ENCODE data around the gene TTL. TPM values are rescaled to one million over a fixed set of nuclear protein-coding genes. Genes with fewer than 3 reads are reported as not detected.

The TTL gene
- total and polyA plus RNA-seq, 2 of the 13 experiments (the other 11 are each of a cell fraction or from before 2014, with no cell fraction given) = 19.0 to 59.8 TPM

- TF ChIP-seq MEIS1 (CRISPR knock-in tag; IDR thresholded peaks at IDR 0.05; ENCODE audit: borderline replicate concordance) = peak; percentile 9; the same call in 1 of the 2 replicates
- TF ChIP-seq BHLHE40 (IDR thresholded peaks at IDR 0.05; ENCODE audit: low read length) = peak; percentile 89
- TF ChIP-seq, protein P1, sequence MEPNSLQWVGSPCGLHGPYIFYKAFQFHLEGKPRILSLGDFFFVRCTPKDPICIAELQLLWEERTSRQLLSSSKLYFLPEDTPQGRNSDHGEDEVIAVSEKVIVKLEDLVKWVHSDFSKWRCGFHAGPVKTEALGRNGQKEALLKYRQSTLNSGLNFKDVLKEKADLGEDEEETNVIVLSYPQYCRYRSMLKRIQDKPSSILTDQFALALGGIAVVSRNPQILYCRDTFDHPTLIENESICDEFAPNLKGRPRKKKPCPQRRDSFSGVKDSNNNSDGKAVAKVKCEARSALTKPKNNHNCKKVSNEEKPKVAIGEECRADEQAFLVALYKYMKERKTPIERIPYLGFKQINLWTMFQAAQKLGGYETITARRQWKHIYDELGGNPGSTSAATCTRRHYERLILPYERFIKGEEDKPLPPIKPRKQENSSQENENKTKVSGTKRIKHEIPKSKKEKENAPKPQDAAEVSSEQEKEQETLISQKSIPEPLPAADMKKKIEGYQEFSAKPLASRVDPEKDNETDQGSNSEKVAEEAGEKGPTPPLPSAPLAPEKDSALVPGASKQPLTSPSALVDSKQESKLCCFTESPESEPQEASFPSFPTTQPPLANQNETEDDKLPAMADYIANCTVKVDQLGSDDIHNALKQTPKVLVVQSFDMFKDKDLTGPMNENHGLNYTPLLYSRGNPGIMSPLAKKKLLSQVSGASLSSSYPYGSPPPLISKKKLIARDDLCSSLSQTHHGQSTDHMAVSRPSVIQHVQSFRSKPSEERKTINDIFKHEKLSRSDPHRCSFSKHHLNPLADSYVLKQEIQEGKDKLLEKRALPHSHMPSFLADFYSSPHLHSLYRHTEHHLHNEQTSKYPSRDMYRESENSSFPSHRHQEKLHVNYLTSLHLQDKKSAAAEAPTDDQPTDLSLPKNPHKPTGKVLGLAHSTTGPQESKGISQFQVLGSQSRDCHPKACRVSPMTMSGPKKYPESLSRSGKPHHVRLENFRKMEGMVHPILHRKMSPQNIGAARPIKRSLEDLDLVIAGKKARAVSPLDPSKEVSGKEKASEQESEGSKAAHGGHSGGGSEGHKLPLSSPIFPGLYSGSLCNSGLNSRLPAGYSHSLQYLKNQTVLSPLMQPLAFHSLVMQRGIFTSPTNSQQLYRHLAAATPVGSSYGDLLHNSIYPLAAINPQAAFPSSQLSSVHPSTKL (CRISPR knock-in tag; IDR thresholded peaks at IDR 0.05) = 0 out of 2 replicates have a peak, but pooled peaks have one; percentile 2
- TF ChIP-seq ZSCAN21 (CRISPR knock-in tag; IDR thresholded peaks at IDR 0.05; ENCODE audit: borderline replicate concordance) = peak; percentile 67
- 0 out of 2 replicates have a peak, but pooled peaks have one; percentile 40 for TF ChIP-seq SNAPC2 (CRISPR knock-in tag; IDR thresholded peaks at IDR 0.05)
- no peak for TF ChIP-seq ATM (IDR thresholded peaks at IDR 0.05; ENCODE audit: borderline replicate concordance)
- no peak for TF ChIP-seq NFE2L2 (IDR thresholded peaks at IDR 0.05; ENCODE audit: low read length)
- peak; percentile 90 for TF ChIP-seq ZEB1 (IDR thresholded peaks at IDR 0.05; ENCODE audit: insufficient replicate concordance, low read depth)
- TF ChIP-seq NR2F1 (CRISPR knock-in tag; IDR thresholded peaks at IDR 0.05) = peak in 1 of 2 experiments; percentile 35; a peak in 1 of 4 replicates
- 0 out of 2 replicates have a peak, but pooled peaks have one; percentile 38 for TF ChIP-seq HHEX (CRISPR knock-in tag; IDR thresholded peaks at IDR 0.05)
- no peak for TF ChIP-seq HNRNPUL1 (IDR thresholded peaks at IDR 0.05; ENCODE audit: low read depth, low read length)
- TF ChIP-seq ZNF562 (CRISPR knock-in tag; IDR thresholded peaks at IDR 0.05; ENCODE audit: borderline replicate concordance) = no peak
- TF ChIP-seq KDM3A (CRISPR knock-in tag; IDR thresholded peaks at IDR 0.05; ENCODE audit: low read depth) = 0 out of 2 replicates have a peak, but pooled peaks have one; percentile 10
- TF ChIP-seq SIX1 (CRISPR knock-in tag; IDR thresholded peaks at IDR 0.05; ENCODE audit: borderline replicate concordance) = no peak
- TF ChIP-seq ZNF800 (CRISPR knock-in tag; IDR thresholded peaks at IDR 0.05) = no peak
- TF ChIP-seq, protein P2, sequence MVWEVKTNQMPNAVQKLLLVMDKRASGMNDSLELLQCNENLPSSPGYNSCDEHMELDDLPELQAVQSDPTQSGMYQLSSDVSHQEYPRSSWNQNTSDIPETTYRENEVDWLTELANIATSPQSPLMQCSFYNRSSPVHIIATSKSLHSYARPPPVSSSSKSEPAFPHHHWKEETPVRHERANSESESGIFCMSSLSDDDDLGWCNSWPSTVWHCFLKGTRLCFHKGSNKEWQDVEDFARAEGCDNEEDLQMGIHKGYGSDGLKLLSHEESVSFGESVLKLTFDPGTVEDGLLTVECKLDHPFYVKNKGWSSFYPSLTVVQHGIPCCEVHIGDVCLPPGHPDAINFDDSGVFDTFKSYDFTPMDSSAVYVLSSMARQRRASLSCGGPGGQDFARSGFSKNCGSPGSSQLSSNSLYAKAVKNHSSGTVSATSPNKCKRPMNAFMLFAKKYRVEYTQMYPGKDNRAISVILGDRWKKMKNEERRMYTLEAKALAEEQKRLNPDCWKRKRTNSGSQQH (CRISPR knock-in tag; IDR thresholded peaks at IDR 0.05; ENCODE audit: low read depth) = peak; percentile 28; the same call in 1 of the 2 replicates
- 0 out of 2 replicates have a peak, but pooled peaks have one; percentile 4 for TF ChIP-seq BORCS8-MEF2B (CRISPR knock-in tag; IDR thresholded peaks at IDR 0.05)
- TF ChIP-seq, protein P3, sequence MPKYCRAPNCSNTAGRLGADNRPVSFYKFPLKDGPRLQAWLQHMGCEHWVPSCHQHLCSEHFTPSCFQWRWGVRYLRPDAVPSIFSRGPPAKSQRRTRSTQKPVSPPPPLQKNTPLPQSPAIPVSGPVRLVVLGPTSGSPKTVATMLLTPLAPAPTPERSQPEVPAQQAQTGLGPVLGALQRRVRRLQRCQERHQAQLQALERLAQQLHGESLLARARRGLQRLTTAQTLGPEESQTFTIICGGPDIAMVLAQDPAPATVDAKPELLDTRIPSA (CRISPR knock-in tag; IDR thresholded peaks at IDR 0.05; ENCODE audit: borderline replicate concordance) = no peak
These were observed 59.6 kb downstream of the TTL start (continued) for GRCh38 chr2:112541315-112542122.
